ENCODE measurements around the gene DLGAP4.

GRCh38 chr20:36317675-36318074 is 11.5 kb downstream of the DLGAP4 start:
- TF ChIP-seq TOX (CRISPR knock-in tag; IDR thresholded peaks at IDR 0.05; ENCODE audit: borderline replicate concordance) (no peak), CREB5 (CRISPR knock-in tag; IDR thresholded peaks at IDR 0.05; ENCODE audit: low read depth) (no peak), ISL1 (CRISPR knock-in tag; IDR thresholded peaks at IDR 0.05) (no peak), SNAI2 (CRISPR knock-in tag; IDR thresholded peaks at IDR 0.05) (no peak)
- TF ChIP-seq, protein P1, sequence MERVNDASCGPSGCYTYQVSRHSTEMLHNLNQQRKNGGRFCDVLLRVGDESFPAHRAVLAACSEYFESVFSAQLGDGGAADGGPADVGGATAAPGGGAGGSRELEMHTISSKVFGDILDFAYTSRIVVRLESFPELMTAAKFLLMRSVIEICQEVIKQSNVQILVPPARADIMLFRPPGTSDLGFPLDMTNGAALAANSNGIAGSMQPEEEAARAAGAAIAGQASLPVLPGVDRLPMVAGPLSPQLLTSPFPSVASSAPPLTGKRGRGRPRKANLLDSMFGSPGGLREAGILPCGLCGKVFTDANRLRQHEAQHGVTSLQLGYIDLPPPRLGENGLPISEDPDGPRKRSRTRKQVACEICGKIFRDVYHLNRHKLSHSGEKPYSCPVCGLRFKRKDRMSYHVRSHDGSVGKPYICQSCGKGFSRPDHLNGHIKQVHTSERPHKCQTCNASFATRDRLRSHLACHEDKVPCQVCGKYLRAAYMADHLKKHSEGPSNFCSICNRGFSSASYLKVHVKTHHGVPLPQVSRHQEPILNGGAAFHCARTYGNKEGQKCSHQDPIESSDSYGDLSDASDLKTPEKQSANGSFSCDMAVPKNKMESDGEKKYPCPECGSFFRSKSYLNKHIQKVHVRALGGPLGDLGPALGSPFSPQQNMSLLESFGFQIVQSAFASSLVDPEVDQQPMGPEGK (CRISPR knock-in tag; IDR thresholded peaks at IDR 0.05; ENCODE audit: borderline replicate concordance): no peak

Data from SK-N-SH treated with all-trans-retinoic acid at 6 μM for 48 hours (cell line).